Thyroid gland (tissue), 4 donors: ENCODE results near the gene NRIP3. TPM values are rescaled to one million over a fixed set of nuclear protein-coding genes. Genes with fewer than 3 reads are reported as not detected.

Source experiments
- DNase-seq, 2 donors: peaks; one replicate each; pipeline ENCODE4 v3.0.0-alpha.2; 2019
- H3K27ac ChIP-seq, 3 donors: fragments of 200-600 bp; sonication (generic); 1 replicate in 2 of 3; 2 replicates in 1 of 3; pipeline ENCODE4 v1.5.1; 2016 to 2019; ENCODE audit warnings: mild to moderate bottlenecking in 1 of 3, moderate library complexity in 1 of 3
- H3K27me3 ChIP-seq: fragments of 200-600 bp; sonication (generic); one replicate; pipeline ENCODE4 v1.5.1; 2019
- H3K36me3 ChIP-seq, 2 donors: fragments of 200-600 bp; sonication (generic); one replicate each; pipeline ENCODE4 v1.5.1; 2016 to 2019
- H3K4me1 ChIP-seq, 2 donors: fragments of 200-600 bp; sonication (generic); one replicate each; pipeline ENCODE4 v1.5.1; 2017 to 2019
- H3K4me3 ChIP-seq, 3 donors: fragments of 200-600 bp; sonication (generic); replicated peaks in 1 of 3; 1 replicate in 2 of 3; 2 replicates in 1 of 3; pipeline ENCODE4 v1.5.1; 2016; ENCODE audit warnings: mild to moderate bottlenecking in 1 of 3
- H3K9me3 ChIP-seq: fragments of 200-600 bp; sonication (generic); one replicate; pipeline ENCODE4 v1.5.1; 2017
- POLR2A ChIP-seq, 2 donors: fragments of 450-650 bp; IDR thresholded peaks; one replicate each; pipeline ENCODE4 v1.6.1; 2017; ENCODE audit warnings: antibody characterized with exemption in 2 of 2, mild to moderate bottlenecking in 2 of 2, moderate library complexity in 1 of 2
- WGBS, 2 donors: methylation state at CpG; one replicate each; pipeline ENCODE4 v1.1.5; 2017; 5-methylcytosine and 5-hydroxymethylcytosine counted together
- intact Hi-C: fragments of 100-400 bp; cut with DNase I; formaldehyde crosslinking; loops from one replicate; pipeline ENCODE4 v1.15.1; 2023
- total RNA-seq, 4 donors: library from RNA; depleted of rRNA; stranded (reverse); fragments of >200 nt; gene quantifications; one replicate each; pipeline ENCODE4 v1.2.3, GENCODE V29; 2016
- TF ChIP-seq, protein P1 (sequence below), 6 experiments: fragments of 200-600 bp in 3 of 6; fragments of 450-650 bp in 3 of 6; sonication (generic) in 3 of 6; IDR thresholded peaks; one replicate each; pipeline ENCODE4 v1.5.1; 2016 to 2019; ENCODE audit warnings: antibody characterized with exemption in 6 of 6, mild to moderate bottlenecking in 2 of 6, inconsistent platforms in 1 of 6, moderate library complexity in 1 of 6

NRIP3 gene
- total RNA-seq, 4 donors from 2014 or later = 0.56 to 6.6 (median 1.2) TPM

DNA sequence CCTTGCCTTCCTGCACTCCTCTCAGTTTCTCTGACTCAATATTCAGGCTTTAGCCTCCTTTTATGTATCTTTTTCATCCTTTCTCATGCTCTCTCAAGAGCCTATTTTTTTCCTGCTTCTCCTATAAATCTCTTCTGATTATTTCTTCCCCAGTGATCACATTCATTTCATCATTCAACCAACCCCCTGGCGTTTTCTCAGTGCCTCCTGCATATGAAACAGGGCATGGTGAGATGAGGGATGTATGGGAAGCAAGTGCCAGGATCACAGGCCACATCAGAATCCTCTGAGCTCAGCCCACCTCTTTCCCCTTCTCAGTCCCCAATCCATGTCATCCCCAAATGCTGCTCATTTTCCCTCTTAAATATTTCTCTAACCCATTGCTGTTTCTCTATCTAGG is 38.7 kb upstream of the NRIP3 start:
- Histone ChIP-seq H3K27me3 (no peaks in the 10 kb centered on the region), H3K4me3 (no peak overlapping the region), H3K27ac (no peak overlapping the region), H3K9me3 (no peaks in the 10 kb centered on the region), H3K36me3 (no peaks in the 10 kb centered on the region), H3K4me1 (peaks cover 13 to 34% of the 10 kb centered on the region in 2 donors)
- intact Hi-C loops = no loop called here
- DNase-seq = no peak
- WGBS, 2 donors = 79 to 87% methylated on average over 1 of the region's 1 CpG
- no peak for TF ChIP-seq POLR2A (IDR thresholded peaks at IDR 0.05)
- TF ChIP-seq, protein P1, sequence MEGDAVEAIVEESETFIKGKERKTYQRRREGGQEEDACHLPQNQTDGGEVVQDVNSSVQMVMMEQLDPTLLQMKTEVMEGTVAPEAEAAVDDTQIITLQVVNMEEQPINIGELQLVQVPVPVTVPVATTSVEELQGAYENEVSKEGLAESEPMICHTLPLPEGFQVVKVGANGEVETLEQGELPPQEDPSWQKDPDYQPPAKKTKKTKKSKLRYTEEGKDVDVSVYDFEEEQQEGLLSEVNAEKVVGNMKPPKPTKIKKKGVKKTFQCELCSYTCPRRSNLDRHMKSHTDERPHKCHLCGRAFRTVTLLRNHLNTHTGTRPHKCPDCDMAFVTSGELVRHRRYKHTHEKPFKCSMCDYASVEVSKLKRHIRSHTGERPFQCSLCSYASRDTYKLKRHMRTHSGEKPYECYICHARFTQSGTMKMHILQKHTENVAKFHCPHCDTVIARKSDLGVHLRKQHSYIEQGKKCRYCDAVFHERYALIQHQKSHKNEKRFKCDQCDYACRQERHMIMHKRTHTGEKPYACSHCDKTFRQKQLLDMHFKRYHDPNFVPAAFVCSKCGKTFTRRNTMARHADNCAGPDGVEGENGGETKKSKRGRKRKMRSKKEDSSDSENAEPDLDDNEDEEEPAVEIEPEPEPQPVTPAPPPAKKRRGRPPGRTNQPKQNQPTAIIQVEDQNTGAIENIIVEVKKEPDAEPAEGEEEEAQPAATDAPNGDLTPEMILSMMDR (IDR thresholded peaks at IDR 0.05) = no peak

DNA sequence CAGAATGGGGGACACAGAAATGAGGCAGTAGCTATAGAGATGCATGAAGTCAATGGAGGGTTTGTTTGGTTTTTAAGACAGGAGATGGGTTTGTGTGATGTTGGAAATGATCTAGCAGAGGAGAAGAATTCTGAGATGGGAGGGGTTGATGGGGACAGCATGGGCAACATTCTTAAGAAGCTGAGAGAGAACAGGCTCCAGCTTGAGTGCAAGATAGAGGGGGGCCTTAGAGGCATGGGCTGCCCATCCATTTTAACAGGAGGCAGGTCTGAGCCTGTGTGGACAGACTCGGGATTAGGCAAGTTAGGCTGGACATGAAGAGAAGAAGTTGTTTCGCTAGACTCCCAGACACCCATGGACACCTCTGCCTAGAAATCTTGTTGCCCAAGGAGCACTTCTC is 37.9 kb upstream of the NRIP3 start:
- no peak overlapping the region for H3K4me3 ChIP-seq
- no peaks in the 10 kb centered on the region for H3K9me3 ChIP-seq
- no peak overlapping the region for H3K27ac ChIP-seq
- H3K27me3 ChIP-seq = no peaks in the 10 kb centered on the region
- H3K4me1 ChIP-seq = peaks cover 11 to 32% of the 10 kb centered on the region in 2 donors
- TF ChIP-seq, protein P1 (IDR thresholded peaks at IDR 0.05) = no peak
- no peak for TF ChIP-seq POLR2A (IDR thresholded peaks at IDR 0.05)
- intact Hi-C loops = no loop called here
- no peaks in the 10 kb centered on the region for H3K36me3 ChIP-seq
- no peak for DNase-seq
- WGBS, 2 donors = 89 to 93% methylated on average over 2 of the region's 2 CpGs

DNA sequence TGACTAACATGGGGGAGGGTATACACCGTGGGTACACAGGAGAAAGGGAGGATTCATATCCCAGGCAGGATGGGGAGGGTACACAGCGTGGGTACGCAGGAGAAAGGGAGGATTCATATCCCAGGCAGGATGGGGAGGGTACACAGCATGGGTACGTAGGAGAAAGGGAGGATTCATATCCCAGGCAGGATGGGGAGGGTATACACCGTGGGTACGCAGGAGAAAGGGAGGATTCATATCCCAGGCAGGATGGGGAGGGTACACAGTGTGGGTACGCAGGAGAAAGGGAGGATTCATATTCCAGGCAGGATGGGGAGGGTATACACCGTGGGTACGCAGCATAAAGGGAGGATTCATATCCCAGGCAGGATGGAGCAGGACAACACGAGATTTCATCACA is 36.6 kb upstream of the NRIP3 start:
- H3K36me3 ChIP-seq = no peaks in the 10 kb centered on the region
- H3K4me1 ChIP-seq = peaks cover 5 to 24% of the 10 kb centered on the region in 2 donors
- H3K9me3 ChIP-seq = no peaks in the 10 kb centered on the region
- no peak for DNase-seq
- no peak overlapping the region for H3K4me3 ChIP-seq
- TF ChIP-seq POLR2A (IDR thresholded peaks at IDR 0.05) = no peak
- TF ChIP-seq, protein P1 (IDR thresholded peaks at IDR 0.05) = no peak
- H3K27ac ChIP-seq = no peak overlapping the region
- 92 to 93% methylated on average over 10 of the region's 10 CpGs for WGBS, 2 donors
- intact Hi-C loops = no loop called here
- H3K27me3 ChIP-seq = no peaks in the 10 kb centered on the region

DNA sequence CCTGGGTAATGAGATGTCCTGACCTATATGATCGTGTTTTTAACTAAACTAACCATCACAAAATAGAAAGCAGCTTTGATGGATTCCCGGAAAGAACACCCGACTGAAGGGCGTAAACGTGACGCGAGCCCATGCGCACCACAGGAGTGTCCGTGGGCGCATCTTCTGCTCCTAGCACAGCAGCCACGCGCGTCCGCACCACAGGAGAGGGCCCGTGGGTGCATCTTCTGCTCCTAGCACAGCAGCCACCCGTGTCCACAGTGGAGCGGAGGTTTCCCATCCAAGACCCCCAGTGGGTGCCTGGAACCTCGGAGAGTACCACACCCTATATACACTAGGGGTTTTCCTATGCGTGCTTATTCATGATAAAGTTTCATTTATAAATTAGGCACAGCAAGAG is 36.1 kb upstream of the NRIP3 start:
- no peak overlapping the region for H3K4me3 ChIP-seq
- no peak for DNase-seq
- H3K36me3 ChIP-seq = no peaks in the 10 kb centered on the region
- no peaks in the 10 kb centered on the region for H3K27me3 ChIP-seq
- H3K9me3 ChIP-seq = no peaks in the 10 kb centered on the region
- WGBS, 2 donors = 94 to 98% methylated on average over 19 of the region's 19 CpGs
- TF ChIP-seq, protein P1 (IDR thresholded peaks at IDR 0.05) = no peak
- no peak for TF ChIP-seq POLR2A (IDR thresholded peaks at IDR 0.05)
- intact Hi-C loops = no loop called here
- peaks cover 5 to 24% of the 10 kb centered on the region in 2 donors for H3K4me1 ChIP-seq
- no peak overlapping the region for H3K27ac ChIP-seq

DNA sequence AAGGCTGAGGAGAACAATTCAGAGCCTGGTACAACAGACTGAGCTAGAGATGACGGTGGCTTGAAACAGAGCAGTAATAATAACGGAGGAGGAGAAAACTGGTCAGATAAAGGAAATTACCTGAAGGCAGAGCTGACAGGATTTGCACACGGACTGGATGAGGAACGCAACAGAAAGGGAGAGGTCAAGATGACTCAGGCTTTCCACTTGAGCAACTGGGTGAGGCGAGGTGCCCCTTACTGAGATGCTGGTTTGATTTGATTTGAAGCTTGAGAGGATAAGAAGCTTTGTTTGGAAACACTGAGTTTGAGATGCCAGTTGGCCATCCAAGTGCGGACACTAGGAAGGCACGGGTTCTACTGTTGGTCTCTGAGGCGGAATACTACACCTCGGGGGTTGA is 35.4 kb upstream of the NRIP3 start:
- TF ChIP-seq, protein P1 (IDR thresholded peaks at IDR 0.05) = no peak
- TF ChIP-seq POLR2A (IDR thresholded peaks at IDR 0.05) = no peak

More for the DNA sequence above, 35.4 kb upstream of the NRIP3 start:
- DNase-seq = peak; percentile 68 to 73
- Histone ChIP-seq H3K36me3 (no peaks in the 10 kb centered on the region), H3K4me3 (no peak overlapping the region), H3K9me3 (no peaks in the 10 kb centered on the region), H3K27me3 (no peaks in the 10 kb centered on the region), H3K27ac (peak overlapping the region in 1 of 3 donors; percentile 65), H3K4me1 (peaks cover 5 to 24% of the 10 kb centered on the region in 2 donors)
- intact Hi-C loops = no loop called here
- 43 to 51% methylated on average over 9 of the region's 9 CpGs for WGBS, 2 donors
